Vagina (tissue), 2 donors: ENCODE data around the gene FAM149B1. TPM values are rescaled to one million over a fixed set of nuclear protein-coding genes. Genes with fewer than 3 reads are reported as not detected.
"Not testable (repeated sequence)": the region's sequence is repeated elsewhere in the genome, so short reads cannot be mapped to it uniquely, and the experiment has no call there.

ENCODE experiments used
- DNase-seq, 2 donors: peaks; one replicate each; pipeline ENCODE4 v3.0.0-alpha.2; 2017; ENCODE audit errors: extremely low spot score in 2 of 2
- H3K27ac ChIP-seq: fragments of 200-600 bp; sonication (generic); one replicate; pipeline ENCODE4 v1.5.1; 2019
- H3K27me3 ChIP-seq: fragments of 200-600 bp; sonication (generic); one replicate; pipeline ENCODE4 v1.5.1; 2019
- H3K36me3 ChIP-seq, 2 donors: fragments of 200-600 bp; sonication (generic); one replicate each; pipeline ENCODE4 v1.5.1; 2017 to 2019
- H3K4me1 ChIP-seq: fragments of 200-600 bp; sonication (generic); one replicate; pipeline ENCODE4 v1.5.1; 2019
- H3K4me3 ChIP-seq, 2 donors: fragments of 200-600 bp; sonication (generic); 1 replicate in 1 of 2; 2 replicates in 1 of 2; pipeline ENCODE4 v1.5.1; 2016 to 2019
- H3K9me3 ChIP-seq: fragments of 200-600 bp; sonication (generic); one replicate; pipeline ENCODE4 v1.5.1; 2019
- POLR2A ChIP-seq, 2 donors: fragments of 450-650 bp; IDR thresholded peaks; one replicate each; pipeline ENCODE4 v1.6.1; 2017; ENCODE audit warnings: antibody characterized with exemption in 2 of 2, mild to moderate bottlenecking in 2 of 2, moderate library complexity in 2 of 2
- POLR2AphosphoS5 ChIP-seq, 2 donors: sonication (generic); formaldehyde crosslinking; IDR thresholded peaks; one replicate each; pipeline ENCODE4 v1.9.0; 2017; ENCODE audit warnings: antibody characterized with exemption in 2 of 2, mild to moderate bottlenecking in 2 of 2, low read depth in 1 of 2; ENCODE audit not compliant: insufficient read depth in 1 of 2
- intact Hi-C: fragments of 100-400 bp; cut with DNase I; formaldehyde crosslinking; loops from one replicate; pipeline ENCODE4 v1.15.1; 2023
- total RNA-seq: library from RNA; depleted of rRNA; stranded (reverse); fragments of >200 nt; gene quantifications from one replicate; pipeline ENCODE4 v1.2.3, GENCODE V29; 2016
- TF ChIP-seq, protein P1 (sequence below), 3 experiments: fragments of 450-650 bp in 2 of 3; fragments of 200-600 bp in 1 of 3; sonication (generic) in 1 of 3; IDR thresholded peaks; one replicate each; pipeline ENCODE4 v1.5.1; 2017 to 2019; ENCODE audit warnings: antibody characterized with exemption in 3 of 3, mild to moderate bottlenecking in 2 of 3, moderate library complexity in 2 of 3

FAM149B1 gene
- total RNA-seq, 1 donor from 2014 or later, result 25.8 TPM

DNA sequence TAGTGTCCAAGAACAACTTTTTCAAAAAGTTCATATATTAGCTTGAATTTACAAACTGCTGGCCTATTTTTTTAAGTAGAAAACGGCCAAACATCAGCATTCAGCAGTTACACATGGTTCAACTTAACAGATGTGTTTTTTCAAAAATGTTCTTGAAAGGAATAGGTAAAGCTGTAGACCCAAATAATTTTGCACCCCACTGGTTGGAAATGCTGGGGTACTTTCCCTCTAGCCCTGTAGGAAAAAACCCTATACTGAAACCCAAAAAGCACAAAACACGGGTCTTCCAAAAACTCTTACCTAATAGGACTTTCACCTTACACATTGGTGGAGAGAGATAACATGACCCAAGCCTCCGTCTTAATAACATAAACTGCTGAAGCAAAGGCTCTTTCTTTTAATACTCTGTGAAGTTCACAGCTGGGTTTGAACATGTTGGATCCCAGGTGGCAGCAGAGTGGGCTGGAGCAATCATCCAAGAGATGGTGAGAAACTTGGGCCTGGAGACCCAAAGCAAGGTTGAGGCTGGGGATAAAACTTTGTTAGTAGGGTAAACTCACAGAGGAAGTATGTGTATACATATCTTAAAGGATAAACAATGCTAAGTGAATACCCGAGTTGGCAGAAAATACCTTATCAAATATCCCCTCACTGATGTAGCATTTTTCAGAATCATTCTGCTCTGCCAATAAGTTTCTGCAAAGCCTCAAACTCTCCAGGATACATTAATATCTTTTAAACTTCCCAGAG, 79.8 kb downstream of the FAM149B1 start:
- H3K36me3 ChIP-seq, result peaks cover 0 to 27% of the 10 kb centered on the region in 2 donors
- H3K4me1 ChIP-seq, result peaks cover 48% of the 10 kb centered on the region
- no peaks in the 10 kb centered on the region for H3K9me3 ChIP-seq
- TF ChIP-seq POLR2A (IDR thresholded peaks at IDR 0.05), result no peak
- TF ChIP-seq POLR2AphosphoS5 (IDR thresholded peaks at IDR 0.05; ENCODE audit: insufficient read depth in 1 of 2, low read depth in 1 of 2), result peak in 1 of 2 donors; percentile 30
- H3K4me3 ChIP-seq, result peak overlapping the region; percentile 73 to 79
- DNase-seq, result no peak
- no peaks in the 10 kb centered on the region for H3K27me3 ChIP-seq
- H3K27ac ChIP-seq, result peak overlapping the region; percentile 73
- intact Hi-C loops, result no loop called here

DNA sequence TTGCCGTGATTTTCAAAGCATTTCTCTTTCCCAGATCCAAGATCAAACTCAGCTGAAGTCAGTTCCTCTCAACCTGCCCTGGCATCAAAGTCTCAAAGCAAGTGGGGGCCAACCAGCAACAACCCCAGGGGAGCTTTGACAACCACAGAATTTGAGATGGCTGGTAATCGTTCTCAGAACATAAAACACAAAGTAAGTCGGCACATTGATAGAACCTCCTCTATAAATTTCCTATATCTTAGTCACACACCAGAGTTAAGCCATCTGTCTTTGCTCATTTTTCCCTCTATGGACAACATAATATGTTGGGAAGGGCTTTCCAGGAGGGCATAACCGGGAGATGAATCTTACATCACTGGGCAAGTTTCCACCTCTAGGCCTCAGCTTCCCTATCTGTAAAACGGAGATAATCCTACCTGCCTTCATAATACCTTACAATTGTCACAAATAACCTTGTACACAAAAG, 80.4 kb downstream of the FAM149B1 start:
- Histone ChIP-seq H3K4me1 (peaks cover 51% of the 10 kb centered on the region), H3K9me3 (no peaks in the 10 kb centered on the region), H3K27ac (peak overlapping the region; percentile 73), H3K27me3 (no peaks in the 10 kb centered on the region), H3K4me3 (no peak overlapping the region), H3K36me3 (peaks cover 0 to 21% of the 10 kb centered on the region in 2 donors)
- DNase-seq, result no peak
- intact Hi-C loops, result no loop called here
- no peak for TF ChIP-seq POLR2AphosphoS5 (IDR thresholded peaks at IDR 0.05; ENCODE audit: insufficient read depth in 1 of 2, low read depth in 1 of 2)

DNA sequence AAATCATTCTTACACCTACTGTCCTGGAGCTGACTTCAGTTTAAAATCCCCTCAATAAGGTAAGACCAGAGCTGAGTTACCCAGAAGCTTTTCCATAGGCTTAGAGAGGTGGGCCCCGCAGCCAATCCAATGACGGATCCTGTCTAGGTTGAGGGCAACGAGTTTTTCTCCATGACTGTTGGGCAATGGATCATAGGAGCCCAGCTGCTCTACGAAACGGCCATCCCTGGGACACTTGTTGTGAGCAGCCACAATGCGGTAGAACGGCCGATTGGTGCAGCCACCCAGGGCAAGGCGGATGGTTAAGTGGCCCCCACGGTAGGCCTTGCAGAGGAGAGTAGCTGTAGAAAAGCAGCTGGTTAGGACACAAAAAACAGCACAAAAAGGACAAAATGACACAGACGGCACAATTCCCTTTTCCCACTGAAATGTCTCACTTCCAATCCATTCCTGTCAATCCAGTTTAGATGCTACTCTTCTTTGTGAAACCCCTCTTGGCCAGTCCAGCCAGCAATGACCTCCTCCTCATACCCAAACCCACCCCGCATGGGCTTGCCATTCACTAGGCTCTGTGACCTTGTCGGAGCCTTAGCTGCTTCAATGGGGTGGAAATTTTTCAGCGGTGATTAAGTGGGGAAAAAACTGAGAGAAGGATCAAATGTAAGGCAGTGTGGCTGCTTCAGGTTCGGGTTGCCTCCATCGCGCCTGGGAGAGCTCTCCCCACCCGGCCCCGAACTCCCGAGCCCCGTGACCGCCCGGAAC, 83.9 kb downstream of the FAM149B1 start:
- intact Hi-C loops, result no loop called here
- H3K9me3 ChIP-seq, result no peaks in the 10 kb centered on the region
- peak overlapping the region; percentile 74 to 85 for H3K4me3 ChIP-seq
- TF ChIP-seq, protein P1, sequence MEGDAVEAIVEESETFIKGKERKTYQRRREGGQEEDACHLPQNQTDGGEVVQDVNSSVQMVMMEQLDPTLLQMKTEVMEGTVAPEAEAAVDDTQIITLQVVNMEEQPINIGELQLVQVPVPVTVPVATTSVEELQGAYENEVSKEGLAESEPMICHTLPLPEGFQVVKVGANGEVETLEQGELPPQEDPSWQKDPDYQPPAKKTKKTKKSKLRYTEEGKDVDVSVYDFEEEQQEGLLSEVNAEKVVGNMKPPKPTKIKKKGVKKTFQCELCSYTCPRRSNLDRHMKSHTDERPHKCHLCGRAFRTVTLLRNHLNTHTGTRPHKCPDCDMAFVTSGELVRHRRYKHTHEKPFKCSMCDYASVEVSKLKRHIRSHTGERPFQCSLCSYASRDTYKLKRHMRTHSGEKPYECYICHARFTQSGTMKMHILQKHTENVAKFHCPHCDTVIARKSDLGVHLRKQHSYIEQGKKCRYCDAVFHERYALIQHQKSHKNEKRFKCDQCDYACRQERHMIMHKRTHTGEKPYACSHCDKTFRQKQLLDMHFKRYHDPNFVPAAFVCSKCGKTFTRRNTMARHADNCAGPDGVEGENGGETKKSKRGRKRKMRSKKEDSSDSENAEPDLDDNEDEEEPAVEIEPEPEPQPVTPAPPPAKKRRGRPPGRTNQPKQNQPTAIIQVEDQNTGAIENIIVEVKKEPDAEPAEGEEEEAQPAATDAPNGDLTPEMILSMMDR (IDR thresholded peaks at IDR 0.05), result no peak
- no peak for TF ChIP-seq POLR2AphosphoS5 (IDR thresholded peaks at IDR 0.05; ENCODE audit: insufficient read depth in 1 of 2, low read depth in 1 of 2)
- no peak for TF ChIP-seq POLR2A (IDR thresholded peaks at IDR 0.05)
- no peak for DNase-seq
- peaks cover 35% of the 10 kb centered on the region for H3K4me1 ChIP-seq
- H3K36me3 ChIP-seq, result peaks cover 0 to 14% of the 10 kb centered on the region in 2 donors
- peak overlapping the region; percentile 81 for H3K27ac ChIP-seq
- no peaks in the 10 kb centered on the region for H3K27me3 ChIP-seq

DNA sequence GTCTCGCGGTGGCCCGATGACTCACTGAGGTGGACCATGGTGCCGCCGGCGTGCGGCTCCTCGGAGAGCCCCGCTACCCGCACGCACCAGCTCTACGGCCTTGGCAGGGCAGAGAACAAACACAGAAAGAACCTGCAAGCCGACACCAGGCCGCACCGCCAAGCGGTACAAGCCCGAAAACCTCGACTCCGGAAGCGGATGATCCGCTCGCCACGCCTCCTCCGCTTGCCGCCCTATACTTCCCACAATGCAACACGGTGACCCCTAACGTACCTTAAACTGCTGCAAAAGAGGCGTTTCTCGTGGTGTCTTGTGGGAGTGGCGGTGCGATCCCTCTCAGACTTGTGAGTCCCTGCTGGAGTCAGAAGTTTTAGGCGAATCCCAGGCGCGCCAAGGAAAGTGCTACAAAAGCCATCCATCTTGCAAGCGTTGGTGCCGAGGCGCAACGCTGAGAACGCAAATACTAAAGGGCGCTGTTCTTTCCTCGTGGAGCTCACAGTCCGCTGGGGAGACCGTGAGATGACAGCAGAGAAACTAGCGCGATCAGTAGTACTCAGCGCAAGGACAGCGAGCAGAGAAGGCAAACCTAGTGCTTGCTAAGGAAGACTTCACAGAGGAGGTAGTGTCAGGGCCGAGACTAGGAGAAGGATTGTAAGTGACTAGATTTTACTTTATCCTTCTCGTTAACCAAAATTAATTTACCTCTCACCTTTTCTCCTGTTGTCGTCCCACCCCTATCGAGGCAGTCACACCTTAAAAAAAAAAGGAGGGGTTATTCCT, 84.7 kb downstream of the FAM149B1 start, which contains the start of gene MRPS16:
TSS of gene MRPS16 (minus strand) at position 200 of the 780 bp plus-strand sequence. CDS start at position 38, 162 bp downstream.
- peaks cover 0 to 14% of the 10 kb centered on the region in 2 donors for H3K36me3 ChIP-seq
- peak within 1 kb of the TSS; percentile 81 for H3K27ac ChIP-seq
- peaks cover 32% of the 10 kb centered on the region for H3K4me1 ChIP-seq
- DNase-seq, result peak; percentile 97 to 98
- no peaks in the 10 kb centered on the region for H3K9me3 ChIP-seq
- intact Hi-C loops, result no loop called here
- no peaks in the 10 kb centered on the region for H3K27me3 ChIP-seq
- H3K4me3 ChIP-seq, result peak within 1 kb of the TSS; percentile 74 to 85
- TF ChIP-seq POLR2AphosphoS5 (IDR thresholded peaks at IDR 0.05; ENCODE audit: insufficient read depth in 1 of 2, low read depth in 1 of 2), result peak; percentile 96 to 100
- peak in 1 of 2 donors; percentile 46 for TF ChIP-seq POLR2A (IDR thresholded peaks at IDR 0.05)
- TF ChIP-seq, protein P1 (IDR thresholded peaks at IDR 0.05), result no peak

DNA sequence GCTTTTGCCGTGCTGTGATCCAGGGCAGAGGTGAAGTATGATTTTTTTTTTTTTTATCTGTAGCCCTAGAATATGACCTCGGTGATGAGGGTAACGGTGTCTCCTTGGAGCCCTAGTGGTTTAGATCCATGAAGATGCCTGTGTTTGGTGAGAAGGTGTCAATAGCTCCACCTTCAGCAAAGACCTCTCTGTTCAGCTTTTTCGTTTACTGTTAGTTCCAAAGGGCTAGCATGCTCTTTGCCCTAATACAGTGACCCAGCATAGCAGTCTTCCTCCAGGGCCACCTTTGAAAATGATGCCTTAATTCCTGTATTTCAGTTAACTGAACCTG, 85.3 kb downstream of the FAM149B1 start:
- no peak for TF ChIP-seq POLR2A (IDR thresholded peaks at IDR 0.05)
- TF ChIP-seq, protein P1 (IDR thresholded peaks at IDR 0.05), result no peak
- TF ChIP-seq POLR2AphosphoS5 (IDR thresholded peaks at IDR 0.05; ENCODE audit: insufficient read depth in 1 of 2, low read depth in 1 of 2), result no peak
- intact Hi-C loops, result no loop called here
- Histone ChIP-seq H3K9me3 (no peaks in the 10 kb centered on the region), H3K27me3 (no peaks in the 10 kb centered on the region), H3K4me3 (peak overlapping the region; percentile 74 to 85), H3K4me1 (peaks cover 29% of the 10 kb centered on the region), H3K27ac (peak overlapping the region; percentile 81), H3K36me3 (peaks cover 0 to 14% of the 10 kb centered on the region in 2 donors)
- no peak for DNase-seq

DNA sequence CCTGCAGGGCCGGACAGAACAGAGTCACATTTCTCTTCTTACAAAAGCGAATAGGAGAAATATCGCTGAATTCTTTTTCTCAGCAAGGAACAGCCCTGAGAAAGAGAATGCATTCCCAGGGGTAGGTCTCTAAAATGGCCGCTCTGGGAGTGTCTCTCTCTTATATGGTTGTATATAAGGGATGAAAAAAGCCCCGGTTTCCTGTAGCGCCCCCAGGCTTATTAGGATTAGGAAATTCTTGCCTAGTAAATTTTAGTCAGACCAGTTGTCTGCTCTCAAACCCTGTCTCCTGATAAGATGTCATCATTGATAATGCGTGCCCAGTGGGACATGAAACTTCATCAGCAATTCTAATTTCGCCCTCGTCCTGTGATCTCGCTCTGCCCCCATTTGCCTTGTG, 90.7 kb downstream of the FAM149B1 start:
- DNase-seq, intact Hi-C loops, H3K4me1 ChIP-seq, H3K36me3 ChIP-seq, H3K27ac ChIP-seq, H3K9me3 ChIP-seq, H3K27me3 ChIP-seq, H3K4me3 ChIP-seq: not testable (repeated sequence)
